Muscle of arm (tissue), 12 donors: Measurements from ENCODE around the gene JSRP1. TPM values are rescaled to one million over a fixed set of nuclear protein-coding genes. Genes with fewer than 3 reads are reported as not detected.
"Not testable (repeated sequence)": the region's sequence is repeated elsewhere in the genome, so short reads cannot be mapped to it uniquely, and the experiment has no call there.

Experiments
- DNase-seq: peaks from one replicate; pipeline ENCODE4 v3.0.0-alpha.2; 2013
- polyA plus RNA-seq, 12 donors: library from polyadenylated mRNA; unstranded; fragments of 120-200 nt; gene quantifications; one replicate each; pipeline ENCODE4 v1.2.1, GENCODE V29; 2013; ENCODE audit not compliant: insufficient read length in 12 of 12

Gene JSRP1
- polyA plus RNA-seq, 12 donors: 28.5 to 107 (median 53.7) TPM; not detected in 1

GRCh38 chr19:2286402-2287140 is 30.4 kb upstream of the JSRP1 start:
- no peak for DNase-seq

- DNase-seq: no peak
Observed at GRCh38 chr19:2283835-2284507, 27.8 kb upstream of the JSRP1 start.

GRCh38 chr19:2282862-2283237 is 26.6 kb upstream of the JSRP1 start:
- DNase-seq: no peak

DNA sequence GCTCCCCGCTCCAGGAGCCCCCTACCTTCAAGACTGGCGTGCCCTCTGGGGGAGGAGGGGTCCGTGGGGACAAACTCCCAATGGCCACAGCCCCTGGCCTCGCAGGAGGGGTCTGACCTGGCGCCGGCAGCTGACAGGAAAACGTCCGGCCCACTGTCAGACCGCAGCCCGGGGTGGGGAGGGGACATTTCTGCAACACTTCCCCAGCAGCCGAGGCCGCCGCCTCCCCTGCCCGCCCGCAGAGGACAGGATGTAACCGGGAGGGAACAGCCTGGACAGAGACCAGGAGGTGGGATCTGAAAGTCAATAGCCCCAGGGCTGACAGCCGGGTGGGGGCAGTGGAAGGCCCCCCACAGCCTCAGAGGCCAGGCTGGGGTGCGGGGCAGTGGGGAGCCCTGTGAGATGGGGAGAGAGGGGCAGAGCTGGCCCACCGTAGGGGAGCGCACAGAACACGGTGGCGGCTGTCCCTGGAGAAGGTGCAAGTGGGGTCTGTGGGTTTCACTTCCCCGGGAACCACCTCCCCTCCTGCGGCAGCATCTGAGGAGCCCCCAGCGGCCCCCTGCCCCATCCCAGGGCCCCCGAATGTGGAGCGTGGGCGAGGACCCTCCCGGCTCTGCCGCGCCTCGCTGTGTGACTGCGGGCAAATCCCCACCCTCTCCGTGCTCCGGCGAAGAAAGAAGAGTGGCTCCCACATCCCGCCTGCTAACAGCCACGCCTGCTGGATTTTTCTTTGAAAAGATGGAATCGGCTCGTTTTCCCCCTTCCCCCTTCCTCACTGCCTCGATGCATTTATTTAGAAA is 26.0 kb upstream of the JSRP1 start, which contains the start of gene PEAK3:
Gene PEAK3, minus strand, starts transcription at position 114 of the 800 bp plus-strand sequence. CDS start 1,244 bp downstream, outside the sequence.
- peak; percentile 52 for DNase-seq

GRCh38 chr19:2281265-2282061 is 25.2 kb upstream of the JSRP1 start:
- DNase-seq: not testable (repeated sequence)

GRCh38 chr19:2280633-2281264 is 24.5 kb upstream of the JSRP1 start:
- DNase-seq: no peak

DNA sequence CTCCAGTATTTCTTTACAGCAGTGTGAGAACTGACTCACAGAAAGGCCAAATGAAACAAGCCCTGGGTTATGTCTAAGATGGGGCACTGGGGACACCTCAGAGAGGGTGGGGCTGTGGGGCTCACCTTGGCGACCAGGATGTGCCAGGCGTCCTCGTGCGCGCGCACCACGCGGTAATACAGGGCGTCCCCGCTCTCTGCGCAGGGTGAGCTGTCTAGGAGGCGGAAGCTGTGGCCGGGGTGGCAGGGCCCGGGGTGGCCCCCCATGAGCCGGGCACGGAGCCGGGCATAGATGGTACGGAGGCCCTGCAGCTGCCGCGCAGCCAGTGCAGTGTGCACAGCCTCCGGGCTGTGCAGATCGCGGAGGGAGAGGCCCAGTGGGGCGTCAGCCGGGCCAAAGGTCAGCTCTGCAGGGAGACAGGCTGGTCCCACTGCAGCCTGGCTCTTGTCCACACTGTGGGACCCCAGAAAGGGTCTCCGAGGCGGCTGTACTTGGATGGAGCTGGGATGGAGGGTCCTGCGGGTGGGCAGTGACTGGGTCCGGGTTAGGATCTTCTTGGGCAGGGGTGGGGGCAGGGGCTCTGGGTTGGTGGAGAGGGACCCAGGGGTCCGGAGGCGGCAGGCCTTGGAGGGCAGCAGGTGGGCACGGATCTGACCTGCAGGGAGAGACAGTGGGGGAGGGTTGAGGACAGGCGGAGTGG is 22.4 kb upstream of the JSRP1 start:
- no peak for DNase-seq

- DNase-seq: no peak
Observed at GRCh38 chr19:2277138-2277537, 20.9 kb upstream of the JSRP1 start.

- no peak for DNase-seq
Observed at GRCh38 chr19:2276429-2276986, 20.3 kb upstream of the JSRP1 start.

DNA sequence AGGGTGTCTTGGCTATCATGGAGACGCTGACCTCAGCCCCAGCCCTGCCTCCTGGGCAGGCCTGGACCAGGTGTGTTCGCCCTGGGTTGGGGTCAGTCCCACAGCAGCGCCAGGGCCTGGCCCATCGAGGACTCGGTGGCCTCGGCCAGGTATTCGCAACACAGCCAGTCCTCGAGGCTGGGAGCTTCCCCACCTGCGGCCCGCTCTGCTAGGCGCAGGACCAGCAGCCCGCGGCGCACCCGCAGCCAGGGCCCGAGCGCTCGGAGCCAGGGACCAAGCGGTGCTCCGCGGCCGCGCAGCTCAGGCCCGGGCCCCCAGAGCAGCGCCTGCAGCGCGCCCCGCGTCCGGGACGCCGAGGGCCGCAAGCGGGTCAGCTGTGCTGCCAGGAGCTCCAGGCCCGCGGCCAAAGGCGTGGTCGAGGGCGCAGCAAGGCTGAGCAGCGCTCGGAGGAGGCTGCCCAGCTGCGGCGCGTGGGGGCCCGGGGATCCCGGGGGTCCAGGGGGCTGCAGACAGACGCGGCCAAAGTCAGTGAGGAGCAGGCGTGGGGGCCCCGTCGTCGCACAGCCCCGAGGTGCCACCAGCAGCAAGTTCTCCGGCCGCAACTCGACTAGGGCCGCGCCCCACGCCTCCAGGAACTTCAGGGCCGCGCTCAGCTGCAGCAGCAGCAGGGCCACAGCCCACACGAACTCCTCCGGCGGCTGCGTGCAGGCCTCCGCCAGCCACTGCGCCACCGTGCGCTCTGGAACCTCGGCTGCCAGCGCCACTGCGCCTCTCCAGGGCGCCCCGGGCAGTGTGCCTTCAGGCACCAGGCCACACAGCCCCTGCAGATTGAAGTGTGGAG is 19.6 kb upstream of the JSRP1 start:
- DNase-seq: no peak

- peak; percentile 66 for DNase-seq
Observed at GRCh38 chr19:2274931-2275535, 18.8 kb upstream of the JSRP1 start.

GRCh38 chr19:2274185-2274711 is 18.0 kb upstream of the JSRP1 start:
- DNase-seq: no peak

GRCh38 chr19:2273356-2274184 is 17.4 kb upstream of the JSRP1 start:
- DNase-seq: peak; percentile 81

DNA sequence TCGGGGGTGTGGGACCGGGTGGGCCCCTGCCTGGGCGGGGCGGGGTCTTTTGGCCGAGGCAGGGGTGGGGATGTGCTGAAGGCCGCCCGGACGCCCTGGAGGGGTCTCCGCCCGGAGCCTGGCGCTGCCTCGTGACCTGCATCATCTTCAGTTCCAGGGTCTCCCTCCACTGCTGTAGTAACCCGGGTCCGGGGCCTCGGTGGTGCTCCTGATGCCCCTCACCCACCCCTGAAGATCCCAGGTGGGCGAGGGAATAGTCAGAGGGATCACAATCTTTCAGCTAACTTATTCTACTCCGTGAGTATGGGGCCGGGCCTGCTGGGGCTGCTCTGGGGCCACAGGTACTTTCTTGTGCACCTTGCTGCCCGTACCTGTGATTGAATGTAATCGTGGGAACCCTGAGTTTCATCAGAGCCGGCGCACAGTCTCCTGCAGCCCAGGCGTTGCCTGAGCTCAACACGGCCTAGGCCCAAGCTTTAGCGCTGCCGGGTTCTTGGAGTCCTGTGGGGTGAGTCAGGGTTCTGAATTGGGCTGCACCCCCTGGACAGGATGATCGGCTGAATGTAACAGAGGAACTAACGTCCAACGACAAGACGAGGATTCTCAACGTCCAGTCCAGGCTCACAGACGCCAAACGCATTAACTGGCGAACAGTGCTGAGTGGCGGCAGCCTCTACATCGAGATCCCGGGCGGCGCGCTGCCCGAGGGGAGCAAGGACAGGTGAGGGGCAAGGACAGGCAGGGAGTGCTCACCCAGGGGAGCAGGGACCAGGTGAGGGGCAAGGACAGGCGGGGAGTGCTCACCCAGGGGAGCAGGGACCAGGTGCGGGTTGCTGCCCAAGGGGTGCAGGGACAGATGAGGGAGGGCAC is 15.3 kb upstream of the JSRP1 start:
- no peak for DNase-seq

- peak; percentile 89 for DNase-seq
Observed at GRCh38 chr19:2270423-2271233, 14.4 kb upstream of the JSRP1 start.

DNA sequence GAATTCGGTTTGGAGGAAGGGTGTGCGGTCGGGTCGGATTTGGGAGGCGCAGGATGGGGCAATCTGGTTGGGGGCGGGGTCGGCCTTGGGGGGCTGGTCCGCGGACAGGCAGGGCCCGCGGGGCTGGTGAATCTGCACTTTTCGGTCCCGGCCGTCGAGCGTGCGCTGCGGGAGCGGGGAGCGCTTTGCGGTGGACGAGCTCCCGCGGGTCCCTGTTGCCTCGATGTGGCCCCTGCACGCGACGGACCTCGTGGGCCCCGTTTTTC is 13.9 kb upstream of the JSRP1 start:
- no peak for DNase-seq
